Stimulated activated CD4-positive, alpha-beta T cell treated with anti-CD3 and anti-CD28 coated beads, Interleukin-4, amount 100 ng/mL, for 48 hours (primary cell): ENCODE results near the gene TENT5C.

Source experiments
- DNase-seq, 2 donors: peaks; one replicate each; pipeline ENCODE4 v3.0.0-alpha.2; 2020; ENCODE audit warnings: low read depth in 2 of 2

TENT5C gene

DNA sequence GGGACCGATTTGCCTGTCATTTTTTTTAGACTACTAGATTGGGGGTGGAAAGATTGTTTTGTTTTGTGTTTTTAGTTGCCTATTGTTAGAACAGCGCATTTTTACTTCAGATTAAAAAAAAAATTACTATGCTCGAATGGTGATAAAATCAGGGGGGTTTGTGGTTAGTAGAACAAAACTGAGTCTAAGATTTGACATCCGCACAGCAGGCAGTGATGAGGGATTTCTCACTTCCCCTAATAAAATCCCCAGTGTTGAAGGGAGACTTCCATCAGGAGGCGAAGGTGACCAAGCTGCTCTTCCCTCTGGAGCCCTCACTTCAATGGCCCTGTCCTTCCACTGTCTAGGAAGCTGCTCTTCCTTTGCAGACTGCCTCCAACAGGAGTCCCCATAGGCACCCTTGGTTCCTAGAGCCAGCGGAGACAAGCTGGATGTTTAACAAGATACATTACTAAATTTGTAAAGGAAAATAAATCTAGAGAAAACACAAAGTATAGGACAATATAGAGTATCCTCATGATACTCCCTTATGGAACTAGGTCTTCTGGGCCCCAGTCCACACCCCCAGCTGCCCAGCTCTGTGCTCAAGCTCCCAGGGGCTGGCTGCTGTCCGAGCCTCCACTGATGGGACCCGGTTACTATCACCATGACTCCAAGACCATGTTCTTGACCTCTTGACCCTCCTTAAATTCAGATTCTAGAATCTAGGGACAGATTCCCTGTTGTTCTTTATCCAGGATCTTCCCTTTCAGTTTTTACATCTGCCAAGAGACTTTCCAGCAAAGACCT lies 31.0 kb downstream of the TENT5C start:
- no peak for DNase-seq

- no peak for DNase-seq
Observed at GRCh38 chr1:117638141-117638540, 32.3 kb downstream of the TENT5C start.

- DNase-seq, result no peak
Observed at GRCh38 chr1:117638759-117639158, 32.9 kb downstream of the TENT5C start.

DNA sequence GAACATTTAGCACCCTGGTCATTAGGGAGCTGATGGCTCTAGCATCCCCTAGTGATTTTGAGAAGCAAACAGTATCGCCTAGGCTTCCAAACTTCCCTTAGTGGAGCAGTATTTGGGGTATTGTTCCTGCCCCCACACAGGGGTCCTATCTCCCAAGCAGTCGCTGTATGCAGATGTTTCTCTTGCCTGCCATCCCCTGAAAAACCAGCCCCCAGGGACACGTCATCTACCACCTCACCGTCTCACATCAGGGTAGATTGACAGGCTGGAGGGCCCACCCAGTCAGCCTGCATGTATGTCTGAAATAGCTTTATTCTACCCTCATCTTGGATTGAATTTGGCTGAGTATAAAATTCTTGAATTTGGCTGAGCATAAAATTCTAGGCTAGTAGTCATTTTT lies 33.9 kb downstream of the TENT5C start:
- DNase-seq, result no peak

DNA sequence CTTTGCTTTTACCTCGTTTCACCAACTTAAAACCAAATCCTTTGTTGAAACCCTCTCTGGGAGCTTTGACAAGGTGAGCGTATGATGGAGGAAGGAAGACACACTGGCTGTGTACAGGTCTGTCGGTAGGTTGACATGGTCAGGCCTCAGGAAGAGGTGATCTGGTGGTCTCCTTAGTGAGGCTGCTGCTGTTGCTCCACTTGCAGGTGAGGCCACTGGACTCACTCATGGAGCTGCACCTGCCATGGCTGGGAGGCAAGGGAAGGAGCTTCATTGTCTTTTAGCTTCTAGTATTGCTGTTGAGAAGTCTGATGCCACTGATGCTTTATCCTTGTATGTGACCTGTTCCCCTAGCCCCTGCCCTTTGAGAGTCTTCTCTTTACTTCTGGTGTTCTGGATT lies 35.7 kb downstream of the TENT5C start:
- DNase-seq, result no peak

GRCh38 chr1:117642963-117643362 lies 37.1 kb downstream of the TENT5C start:
- DNase-seq, result no peak

GRCh38 chr1:117643601-117644000 lies 37.8 kb downstream of the TENT5C start:
- DNase-seq, result no peak

DNA sequence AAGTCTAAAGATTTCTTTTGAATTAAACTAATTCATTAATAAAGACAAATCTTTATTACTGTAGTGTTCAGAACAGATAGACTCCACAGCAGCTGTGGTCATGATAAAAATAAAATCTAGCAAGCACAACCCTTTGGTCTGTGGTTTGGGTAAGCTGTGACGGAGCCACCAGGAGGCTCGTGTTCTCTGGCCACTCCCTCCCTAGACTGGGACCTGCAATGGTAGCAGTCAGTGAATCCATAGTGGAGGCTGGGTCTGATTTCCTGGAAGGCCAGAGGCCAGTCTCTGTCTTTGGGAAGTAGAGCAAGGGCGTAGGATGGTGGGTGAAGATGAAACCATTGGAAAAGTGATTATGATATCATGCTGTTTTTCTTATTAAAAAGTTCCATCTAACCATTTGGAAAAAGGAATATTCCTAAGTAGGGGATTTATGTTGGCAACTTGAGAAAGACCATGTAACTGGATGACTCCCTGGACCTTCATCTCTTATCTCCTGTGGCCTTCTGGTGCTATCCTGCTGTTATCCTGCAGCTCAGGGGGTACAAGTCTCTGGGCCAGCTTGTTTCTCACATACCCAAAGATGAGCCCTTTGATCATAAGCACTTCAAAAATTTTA lies 39.0 kb downstream of the TENT5C start:
- no peak for DNase-seq

- DNase-seq, result no peak
Observed at GRCh38 chr1:117645343-117645742, 39.5 kb downstream of the TENT5C start.

DNA sequence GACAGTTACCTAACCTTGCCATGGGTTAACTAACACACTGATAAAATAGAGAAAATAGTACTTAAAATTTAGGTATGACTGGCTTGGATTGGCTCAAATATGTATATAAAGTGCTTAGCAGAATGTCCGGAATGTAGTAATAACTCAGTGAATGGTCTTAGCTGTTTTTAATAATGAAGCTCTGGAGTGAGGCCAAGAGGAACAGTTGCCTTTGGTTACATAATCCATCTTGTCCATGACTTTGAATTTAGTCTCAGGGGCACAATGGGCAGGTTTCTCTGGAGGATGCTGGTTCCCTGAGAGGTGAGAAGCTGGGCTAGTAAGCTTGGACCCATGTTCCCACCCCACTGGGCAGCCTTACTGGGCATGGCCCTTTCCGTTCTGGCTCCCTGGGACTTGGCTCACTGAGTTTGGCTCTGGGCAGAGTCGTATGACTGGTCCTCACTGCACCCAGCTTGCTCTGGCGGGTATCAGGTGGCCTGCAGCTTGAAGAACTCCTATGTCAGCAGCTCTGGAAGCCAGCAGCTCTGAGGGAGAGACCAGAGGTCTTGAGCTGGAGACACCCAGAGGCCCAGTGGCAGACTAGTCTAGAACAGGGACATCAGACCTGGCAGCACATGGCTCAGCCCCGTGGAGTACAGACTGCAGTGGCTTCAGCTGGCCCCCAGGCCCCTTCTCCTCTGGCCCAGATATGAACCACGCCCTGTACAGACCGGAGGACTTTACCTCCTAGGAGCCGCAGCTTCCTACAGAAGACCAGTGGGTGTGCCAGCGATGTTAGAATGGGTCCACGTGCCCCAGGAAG lies 40.4 kb downstream of the TENT5C start:
- no peak for DNase-seq

DNA sequence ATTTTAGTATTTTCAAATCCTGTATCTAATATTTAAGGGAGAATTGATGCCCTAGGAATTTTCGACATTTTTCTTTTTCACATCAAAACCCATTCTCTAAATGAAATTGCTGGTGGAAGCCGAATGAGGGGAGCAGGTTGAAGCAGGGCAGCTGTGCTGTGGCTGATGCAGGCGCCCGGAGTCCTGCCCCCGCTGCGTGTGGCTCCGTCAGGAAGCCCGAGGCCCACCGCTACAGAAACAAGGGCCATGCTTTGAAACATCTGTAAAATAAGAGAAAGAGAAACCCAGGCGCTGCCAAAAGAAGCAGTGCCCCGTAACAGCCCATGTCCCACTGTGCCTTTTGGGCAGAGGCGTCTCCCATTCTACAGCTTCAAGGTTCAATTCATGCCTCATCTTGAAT lies 41.1 kb downstream of the TENT5C start:
- no peak for DNase-seq

- DNase-seq, result no peak
Observed at GRCh38 chr1:117648015-117648414, 42.2 kb downstream of the TENT5C start.

- no peak for DNase-seq
Observed at GRCh38 chr1:117650840-117651568, 45.2 kb downstream of the TENT5C start.

DNA sequence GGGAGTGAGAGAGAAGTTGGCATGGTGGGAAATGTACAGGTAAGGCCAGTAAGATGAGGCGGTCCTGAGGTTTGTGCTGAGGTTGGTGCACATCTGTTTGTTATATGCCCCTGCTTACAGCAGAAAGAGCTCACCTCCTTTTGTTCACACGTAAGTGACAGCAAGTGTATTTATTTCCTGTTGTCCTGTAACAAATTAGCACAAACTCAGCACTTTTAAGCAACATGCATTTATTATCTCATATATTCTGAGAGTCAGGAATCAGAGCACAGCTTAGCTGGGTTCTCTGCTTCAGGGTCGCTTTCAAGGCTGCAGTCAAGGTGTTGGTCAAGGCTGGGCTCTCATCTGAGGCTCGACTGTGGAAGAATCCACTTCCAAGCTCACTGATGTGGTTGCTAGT lies 45.8 kb downstream of the TENT5C start:
- DNase-seq, result no peak

DNA sequence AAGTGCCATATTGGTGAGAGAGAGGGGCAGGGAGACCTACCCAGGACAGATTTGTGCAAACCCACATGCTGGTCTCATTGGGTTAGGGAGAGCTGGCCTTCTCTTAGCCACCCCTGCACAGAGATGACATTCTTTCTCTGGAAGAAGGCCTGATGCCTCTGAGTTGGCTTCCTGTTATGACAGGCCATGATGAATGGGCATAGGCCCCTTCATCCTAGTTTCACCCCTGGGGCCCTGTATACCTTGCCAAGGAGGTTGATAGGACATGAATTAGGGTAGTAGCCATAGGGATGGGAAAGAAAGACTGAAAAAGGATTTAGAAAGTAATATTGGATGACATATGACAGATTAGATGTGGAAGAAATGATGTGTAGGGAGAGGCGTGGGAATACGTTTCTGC lies 46.6 kb downstream of the TENT5C start:
- no peak for DNase-seq

- no peak for DNase-seq
Observed at GRCh38 chr1:117653195-117653594, 47.3 kb downstream of the TENT5C start.

- no peak for DNase-seq
Observed at GRCh38 chr1:117653732-117654492, 48.1 kb downstream of the TENT5C start.

DNA sequence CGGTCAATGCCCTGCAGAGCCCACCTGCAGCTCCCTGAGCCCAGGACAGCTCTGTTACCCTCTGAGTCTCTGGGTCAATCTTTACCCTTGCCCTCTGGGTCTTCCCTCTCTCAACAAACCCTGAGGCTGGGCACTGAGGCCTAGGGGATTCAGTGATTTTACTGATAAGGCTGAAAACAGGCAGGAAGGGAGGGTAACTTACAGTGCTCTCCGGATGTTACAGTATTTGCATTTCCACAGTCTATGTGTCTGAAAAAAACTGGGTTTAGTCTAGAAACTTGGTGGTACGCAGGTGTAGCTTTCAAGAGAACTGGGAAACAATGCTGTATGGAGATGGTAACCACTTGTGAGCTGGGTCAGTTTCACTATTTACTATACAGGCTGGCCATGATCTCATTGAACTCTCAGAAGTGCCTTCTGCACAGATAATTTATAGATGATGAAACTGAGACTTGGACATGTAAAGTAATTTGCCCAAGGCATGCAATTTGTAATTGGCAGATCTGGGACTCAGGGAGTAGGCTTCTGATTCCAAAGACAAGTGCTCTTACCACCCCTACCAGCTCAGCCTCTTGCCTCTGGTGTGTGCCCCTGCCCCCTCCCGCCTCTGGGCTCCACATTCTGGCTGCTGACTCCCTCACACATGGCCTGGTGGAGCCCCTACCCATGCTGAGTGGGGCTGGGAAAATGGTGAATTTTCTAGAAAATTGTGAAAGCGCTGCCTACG lies 48.8 kb downstream of the TENT5C start:
- no peak for DNase-seq

GRCh38 chr1:117655220-117655577 lies 49.4 kb downstream of the TENT5C start:
- no peak for DNase-seq

GRCh38 chr1:117656202-117656641 lies 50.4 kb downstream of the TENT5C start:
- DNase-seq, result peak; percentile 54 to 70

DNA sequence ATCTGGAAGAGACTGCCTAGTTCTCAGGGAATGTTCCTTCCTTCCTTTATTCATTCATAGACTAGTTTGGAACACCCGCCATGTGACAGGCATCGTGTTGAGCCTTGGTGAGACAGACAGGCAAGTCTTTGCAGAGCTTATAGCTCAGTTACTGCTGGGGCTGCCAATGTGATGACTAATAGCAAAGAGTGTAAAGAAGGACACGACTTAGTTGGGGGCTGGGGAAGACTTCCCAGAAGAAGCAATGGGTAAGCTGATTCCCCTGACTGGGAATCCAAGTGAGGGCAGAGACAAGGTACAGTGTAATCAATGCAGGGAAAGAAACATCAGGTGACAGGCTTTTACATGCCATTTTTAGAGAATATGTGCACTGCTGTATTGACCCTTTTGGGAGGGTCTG lies 51.2 kb downstream of the TENT5C start:
- no peak for DNase-seq
